Astrocyte of the cerebellum (primary cell): ENCODE measurements around the gene IRF8.

Experiments used
- DNase-seq: peaks from one replicate; pipeline ENCODE4 v3.0.0-alpha.2; 2011; ENCODE audit warnings: low read depth
- H3K4me3 ChIP-seq: 2 replicates; pipeline ENCODE4 v1.5.1; 2011; ENCODE audit warnings: mild to moderate bottlenecking, low read depth, low read length, moderate library complexity
- CTCF ChIP-seq: IDR thresholded peaks from 2 replicates; pipeline ENCODE4 v1.5.1; 2012; ENCODE audit warnings: low read length, low read depth, moderate library complexity, mild to moderate bottlenecking; ENCODE audit errors: missing control alignments
- in situ Hi-C: cut with HindIII; loops from 2 replicates; pipeline ENCODE4 v1.10.0; 2017; ENCODE audit warnings: low sequenced_read_pairs

The IRF8 gene

GRCh38 chr16:85878407-85878806 lies 20.6 kb upstream of the IRF8 start:
- H3K4me3 ChIP-seq: no peak overlapping the region
- DNase-seq: no peak
- no peak for TF ChIP-seq CTCF
- in situ Hi-C loops: no loop called here

DNA sequence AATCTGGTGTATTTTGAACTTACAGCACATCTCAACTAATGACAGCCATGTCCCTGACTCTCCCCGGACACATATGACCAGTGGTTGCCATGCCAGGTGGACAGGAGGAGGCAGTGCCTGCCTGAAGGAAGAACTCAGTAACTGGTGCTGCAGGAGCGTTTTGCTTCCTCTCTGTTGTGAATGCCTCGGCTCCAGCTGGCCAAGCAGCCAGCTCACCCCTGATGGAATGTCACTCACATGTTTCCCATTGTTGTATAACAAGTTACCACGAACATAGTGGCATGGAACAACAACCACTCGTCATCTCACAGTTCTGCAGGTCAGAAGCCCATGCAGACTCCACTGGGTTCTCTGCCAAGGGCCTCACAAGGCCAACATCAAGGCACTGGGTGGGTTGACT lies 20.1 kb upstream of the IRF8 start:
- no peak for TF ChIP-seq CTCF
- no peak for DNase-seq
- H3K4me3 ChIP-seq: no peak overlapping the region
- in situ Hi-C loops: no loop called here

- no peak for TF ChIP-seq CTCF
- DNase-seq: no peak
- H3K4me3 ChIP-seq: no peak overlapping the region
- in situ Hi-C loops: no loop called here
These were observed 19.4 kb upstream of the IRF8 start for GRCh38 chr16:85879549-85879948.

- no peak overlapping the region for H3K4me3 ChIP-seq
- no peak for TF ChIP-seq CTCF
- in situ Hi-C loops: no loop called here
- no peak for DNase-seq
These were observed 18.8 kb upstream of the IRF8 start for GRCh38 chr16:85879975-85880831.

DNA sequence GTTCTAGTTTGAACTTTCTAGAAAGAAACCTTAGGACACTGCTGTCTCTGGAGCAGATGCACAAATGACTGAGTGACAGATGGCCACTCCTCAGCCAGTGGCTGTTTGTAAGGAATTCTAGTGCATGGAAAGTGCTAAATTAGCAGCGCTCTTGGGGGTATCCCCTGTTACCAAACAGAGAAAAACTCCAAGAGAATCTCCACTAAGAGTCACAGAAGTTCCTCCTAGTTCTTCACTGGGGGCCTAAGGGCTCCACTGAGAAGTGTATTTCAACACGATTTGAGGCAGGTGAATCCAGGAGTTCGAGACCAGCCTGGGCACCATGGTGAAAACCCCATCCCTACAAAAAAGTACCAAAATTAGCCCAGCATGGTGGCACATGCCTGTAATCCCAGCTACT lies 18.1 kb upstream of the IRF8 start:
- no peak overlapping the region for H3K4me3 ChIP-seq
- TF ChIP-seq CTCF: no peak
- no peak for DNase-seq
- in situ Hi-C loops: no loop called here

- DNase-seq: no peak
- no peak for TF ChIP-seq CTCF
- in situ Hi-C loops: no loop called here
- H3K4me3 ChIP-seq: no peak overlapping the region
These were observed 17.5 kb upstream of the IRF8 start for GRCh38 chr16:85881436-85881835.
